ENCODE data around the gene GABRB2. TPM values are rescaled to one million over a fixed set of nuclear protein-coding genes. Genes with fewer than 3 reads are reported as not detected.

The GABRB2 gene
- total RNA-seq, 1 donor from 2014 or later = 1.6 TPM

DNA sequence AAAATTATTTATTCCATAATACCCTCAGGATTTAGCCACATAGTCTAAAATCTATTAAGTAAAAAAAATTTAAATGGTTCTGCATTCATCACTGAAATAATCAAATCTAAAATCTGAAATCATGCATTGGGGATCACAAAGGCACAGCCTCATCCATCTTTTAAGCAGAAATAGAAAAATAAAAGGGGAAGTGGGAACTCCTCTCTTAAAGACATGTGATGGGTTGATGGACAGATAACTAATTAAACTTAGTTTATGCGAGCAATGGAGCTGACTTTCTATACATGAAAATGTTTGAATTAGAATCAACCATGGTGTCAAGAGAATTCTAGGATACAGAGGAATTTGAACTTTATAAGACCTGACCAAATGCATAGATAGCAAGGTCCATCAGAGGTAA, 170.5 kb downstream of the GABRB2 start:
- ATAC-seq = no peak
- DNase-seq = no peak

DNA sequence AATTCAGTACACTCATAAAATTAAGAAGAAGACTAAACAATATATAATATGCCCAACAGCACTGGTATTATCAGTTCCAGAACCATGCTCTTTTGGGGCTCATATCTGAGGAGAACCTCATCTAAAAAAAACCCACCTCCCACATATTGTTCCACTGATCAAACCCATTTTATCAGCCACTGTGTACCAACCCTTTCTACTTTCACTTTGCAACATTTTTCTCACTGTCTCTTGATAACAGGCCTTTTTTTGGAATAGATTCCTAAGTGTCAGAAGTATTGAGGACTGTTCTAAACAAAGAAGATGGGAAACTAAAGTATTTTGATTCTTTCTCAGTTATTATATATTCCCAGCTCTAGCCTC, 173.2 kb downstream of the GABRB2 start:
- TF ChIP-seq, protein P1, sequence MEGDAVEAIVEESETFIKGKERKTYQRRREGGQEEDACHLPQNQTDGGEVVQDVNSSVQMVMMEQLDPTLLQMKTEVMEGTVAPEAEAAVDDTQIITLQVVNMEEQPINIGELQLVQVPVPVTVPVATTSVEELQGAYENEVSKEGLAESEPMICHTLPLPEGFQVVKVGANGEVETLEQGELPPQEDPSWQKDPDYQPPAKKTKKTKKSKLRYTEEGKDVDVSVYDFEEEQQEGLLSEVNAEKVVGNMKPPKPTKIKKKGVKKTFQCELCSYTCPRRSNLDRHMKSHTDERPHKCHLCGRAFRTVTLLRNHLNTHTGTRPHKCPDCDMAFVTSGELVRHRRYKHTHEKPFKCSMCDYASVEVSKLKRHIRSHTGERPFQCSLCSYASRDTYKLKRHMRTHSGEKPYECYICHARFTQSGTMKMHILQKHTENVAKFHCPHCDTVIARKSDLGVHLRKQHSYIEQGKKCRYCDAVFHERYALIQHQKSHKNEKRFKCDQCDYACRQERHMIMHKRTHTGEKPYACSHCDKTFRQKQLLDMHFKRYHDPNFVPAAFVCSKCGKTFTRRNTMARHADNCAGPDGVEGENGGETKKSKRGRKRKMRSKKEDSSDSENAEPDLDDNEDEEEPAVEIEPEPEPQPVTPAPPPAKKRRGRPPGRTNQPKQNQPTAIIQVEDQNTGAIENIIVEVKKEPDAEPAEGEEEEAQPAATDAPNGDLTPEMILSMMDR (IDR thresholded peaks at IDR 0.05) = no peak
- Histone ChIP-seq H3K36me3 (no peaks in the 10 kb centered on the region), H3K4me1 (no peaks in the 10 kb centered on the region), H3K27ac (no peak overlapping the region), H3K4me3 (no peak overlapping the region), H3K27me3 (no peaks in the 10 kb centered on the region), H3K9me3 (no peaks in the 10 kb centered on the region)
- DNase-seq (no peak), ATAC-seq (no peak)
- intact Hi-C loops (cut with DNase I) = no loop called here

More for the DNA sequence above, 170.5 kb downstream of the GABRB2 start:
- Histone ChIP-seq H3K9me3 (no peaks in the 10 kb centered on the region), H3K27ac (no peak overlapping the region), H3K36me3 (no peaks in the 10 kb centered on the region), H3K4me1 (no peaks in the 10 kb centered on the region), H3K4me3 (no peak overlapping the region), H3K27me3 (no peaks in the 10 kb centered on the region)
- TF ChIP-seq, protein P1 (IDR thresholded peaks at IDR 0.05) = no peak
- intact Hi-C loops (cut with DNase I) = no loop called here

DNA sequence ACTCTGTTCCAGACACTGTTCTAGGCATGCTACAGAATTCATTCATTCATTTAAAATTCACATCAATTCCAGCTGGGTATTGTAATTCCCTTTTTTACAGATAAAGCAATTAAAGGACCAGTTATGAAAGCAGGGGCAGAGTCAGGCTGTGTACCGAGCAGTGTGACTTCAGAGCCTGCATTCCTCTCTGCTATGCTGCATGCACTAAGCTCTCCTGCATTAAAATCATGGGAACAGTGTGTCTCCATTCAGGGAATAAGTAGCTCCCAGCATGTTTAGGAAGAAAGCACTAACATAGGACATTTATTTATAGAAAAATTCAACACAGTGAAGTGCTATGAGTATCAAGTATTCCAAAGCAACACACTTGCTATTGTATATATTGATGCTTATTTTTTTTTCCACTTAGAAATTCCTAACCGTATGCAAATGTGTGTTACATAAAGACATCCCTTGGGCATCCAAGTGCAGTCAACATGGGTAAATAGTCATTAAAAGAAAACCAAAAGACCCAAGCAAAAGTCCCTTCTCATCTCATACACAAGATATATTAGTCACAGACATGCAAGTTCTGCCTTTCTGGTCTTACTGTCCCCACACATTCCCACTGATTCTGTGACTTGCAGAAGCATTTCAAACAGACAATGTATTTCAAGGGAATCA, 173.7 kb downstream of the GABRB2 start:
- Histone ChIP-seq H3K27me3 (no peaks in the 10 kb centered on the region), H3K9me3 (no peaks in the 10 kb centered on the region), H3K36me3 (no peaks in the 10 kb centered on the region), H3K4me3 (no peak overlapping the region), H3K27ac (no peak overlapping the region), H3K4me1 (no peaks in the 10 kb centered on the region)
- TF ChIP-seq, protein P1 (IDR thresholded peaks at IDR 0.05) = no peak
- intact Hi-C loops (cut with DNase I) = no loop called here
- no peak for DNase-seq
- no peak for ATAC-seq

DNA sequence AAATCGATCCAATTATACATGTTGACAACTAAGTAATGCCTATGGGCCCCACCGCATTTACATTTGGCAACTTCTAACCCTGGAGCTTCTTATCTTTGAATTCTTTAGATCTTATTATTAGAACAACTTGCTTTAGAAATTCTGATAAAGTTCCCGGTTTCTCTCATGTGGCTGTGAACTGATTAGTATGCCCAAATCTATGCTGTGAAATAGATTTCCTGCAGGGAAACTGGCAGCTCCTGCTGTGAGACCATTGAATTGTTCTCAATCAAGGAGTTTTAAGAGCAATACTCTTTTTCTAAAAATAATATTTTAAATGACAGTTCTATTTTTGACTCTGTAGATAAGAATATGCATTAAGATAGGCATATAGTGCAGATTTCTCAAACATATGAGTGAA, 177.5 kb downstream of the GABRB2 start:
- H3K27ac ChIP-seq = no peak overlapping the region
- intact Hi-C loops (cut with DNase I) = no loop called here
- no peaks in the 10 kb centered on the region for H3K36me3 ChIP-seq
- ATAC-seq = no peak
- H3K27me3 ChIP-seq = no peaks in the 10 kb centered on the region
- H3K4me3 ChIP-seq = no peak overlapping the region
- no peaks in the 10 kb centered on the region for H3K4me1 ChIP-seq
- no peak for DNase-seq
- H3K9me3 ChIP-seq = no peaks in the 10 kb centered on the region
- TF ChIP-seq, protein P1 (IDR thresholded peaks at IDR 0.05) = no peak

DNA sequence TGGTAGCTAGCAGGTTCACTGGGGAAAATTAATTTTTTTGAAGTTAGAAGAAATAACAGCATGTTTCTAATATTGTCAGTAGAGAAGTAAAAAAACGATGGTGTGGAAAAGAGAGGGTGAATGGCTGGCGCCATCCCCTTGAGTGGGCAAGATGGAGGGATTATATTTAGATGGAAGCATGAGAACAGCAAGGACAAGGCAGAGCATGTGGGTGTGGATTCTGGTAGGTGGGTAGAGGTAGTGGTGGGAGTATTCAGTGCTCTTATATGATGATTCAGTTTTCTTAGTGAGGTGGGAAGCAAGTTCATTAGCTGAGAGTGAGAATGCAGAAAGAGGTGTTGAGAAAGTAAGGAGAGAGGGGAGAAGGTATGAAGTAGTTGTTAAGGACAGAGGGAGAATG, 188.1 kb downstream of the GABRB2 start:
- DNase-seq = no peak

More for the DNA sequence above, 188.1 kb downstream of the GABRB2 start:
- no peaks in the 10 kb centered on the region for H3K4me1 ChIP-seq
- no peak overlapping the region for H3K27ac ChIP-seq
- intact Hi-C loops (cut with DNase I) = no loop called here
- no peaks in the 10 kb centered on the region for H3K36me3 ChIP-seq
- no peak for ATAC-seq
- no peaks in the 10 kb centered on the region for H3K9me3 ChIP-seq
- TF ChIP-seq, protein P1 (IDR thresholded peaks at IDR 0.05) = no peak
- no peaks in the 10 kb centered on the region for H3K27me3 ChIP-seq
- H3K4me3 ChIP-seq = no peak overlapping the region

Data from upper lobe of right lung (tissue), 1 donor.